ENCODE results near the gene MEI1.
"Not testable (repeated sequence)": the region's sequence is repeated elsewhere in the genome, so short reads cannot be mapped to it uniquely, and the experiment has no call there.

The MEI1 gene

GRCh38 chr22:41683052-41683451, 16.3 kb upstream of the MEI1 start:
- DNase-seq (ENCODE audit: low read depth), result no peak

- DNase-seq (ENCODE audit: low read depth), result no peak
These were observed 15.7 kb upstream of the MEI1 start for GRCh38 chr22:41683616-41684015.

- DNase-seq (ENCODE audit: low read depth), result no peak
These were observed 15.1 kb upstream of the MEI1 start for GRCh38 chr22:41684194-41684593.

GRCh38 chr22:41686890-41687289, 12.4 kb upstream of the MEI1 start:
- not testable (repeated sequence) for DNase-seq (ENCODE audit: low read depth)

DNA sequence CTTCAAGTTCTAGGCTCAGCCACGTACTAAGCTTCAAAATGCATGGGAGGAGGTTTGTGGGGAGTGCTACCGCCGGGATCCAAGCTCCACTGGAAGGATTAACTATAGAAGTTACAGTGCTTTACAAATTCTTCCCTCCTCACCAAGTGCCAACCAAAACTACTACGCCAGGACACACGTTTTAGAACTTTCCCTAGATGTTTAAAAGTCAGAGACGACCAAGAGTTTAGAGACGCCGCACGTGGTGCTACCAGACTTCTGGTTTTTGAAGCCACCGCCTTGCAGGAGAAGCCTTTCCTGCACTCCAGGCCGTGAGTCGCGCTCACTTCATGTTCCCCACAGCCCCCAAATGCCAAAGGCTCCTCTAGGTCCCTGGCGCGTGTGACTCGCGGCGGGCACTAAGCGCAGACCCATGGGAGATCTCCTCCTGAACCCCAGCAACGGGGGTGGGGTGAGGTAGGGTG, 11.4 kb upstream of the MEI1 start:
- no peak for DNase-seq (ENCODE audit: low read depth)

DNA sequence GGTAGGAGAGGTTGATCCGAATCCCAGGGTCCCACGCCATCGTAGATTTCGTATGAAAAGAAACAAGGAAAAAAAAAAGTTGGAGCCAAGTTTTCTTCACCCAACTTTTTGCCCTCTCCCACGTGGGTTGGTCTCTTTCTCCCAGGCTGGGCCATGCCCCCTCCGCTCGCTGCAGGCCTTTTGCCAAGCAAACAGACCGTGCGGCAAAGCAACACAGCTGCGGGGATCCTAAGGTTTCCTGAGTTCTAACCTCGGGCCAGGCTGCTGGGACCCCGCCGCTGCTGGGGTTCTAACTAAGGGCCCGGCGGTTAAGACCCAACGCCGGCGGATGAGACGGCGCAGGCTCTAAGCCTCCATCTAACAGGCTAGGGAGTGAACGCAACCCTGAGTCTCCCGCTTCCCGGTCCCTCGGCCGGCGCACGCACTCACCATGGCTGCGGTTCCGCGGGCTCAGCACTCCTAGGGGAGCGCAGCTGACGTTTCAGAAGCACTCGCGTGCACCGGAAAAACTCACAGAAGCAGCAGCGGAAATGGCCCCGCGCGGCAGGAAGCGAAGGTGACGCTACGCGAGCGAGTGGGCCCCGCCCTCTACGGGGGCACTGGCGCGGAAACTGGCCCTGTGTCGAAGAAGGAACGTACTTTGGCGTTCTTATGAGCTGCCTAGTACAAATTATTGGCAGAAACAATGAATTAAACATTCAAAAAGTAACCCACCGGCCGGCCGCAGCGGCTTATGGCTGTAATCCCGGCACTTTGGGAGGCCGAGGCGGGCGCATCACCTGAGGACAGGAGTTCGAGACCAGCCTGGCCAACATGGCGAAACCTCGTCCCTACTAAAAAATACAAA, 10.7 kb upstream of the MEI1 start, which contains the start of gene SNU13:
Gene SNU13, minus strand, starts transcription at position 503 of the 847 bp plus-strand sequence. Its CDS starts 71 bp downstream, at position 432.
- DNase-seq (ENCODE audit: low read depth), result peak; percentile 85

DNA sequence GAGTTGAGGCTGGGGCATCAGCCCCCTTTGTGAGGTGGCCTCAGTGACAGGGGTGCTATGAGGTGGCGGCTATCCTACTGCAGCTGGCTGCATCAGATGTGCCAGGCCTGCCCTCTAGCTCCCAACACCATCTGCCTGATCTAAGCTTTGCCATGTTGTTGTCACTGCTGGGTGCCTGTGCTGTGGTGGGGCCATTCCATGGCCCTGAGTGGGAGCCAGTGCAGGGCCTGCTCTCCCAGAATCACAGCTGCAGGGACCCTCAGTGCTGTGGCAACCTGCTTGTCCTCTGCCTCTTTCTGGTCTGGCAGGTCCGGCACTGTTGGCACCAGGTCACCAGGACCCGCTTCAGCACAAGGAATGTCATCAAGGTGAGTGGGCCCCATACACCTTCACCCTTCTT, 8.8 kb upstream of the MEI1 start:
- no peak for DNase-seq (ENCODE audit: low read depth)

- no peak for DNase-seq (ENCODE audit: low read depth)
These were observed 4.1 kb upstream of the MEI1 start for GRCh38 chr22:41695211-41695610.

GRCh38 chr22:41696703-41697102, 2.6 kb upstream of the MEI1 start:
- DNase-seq (ENCODE audit: low read depth), result no peak

GRCh38 chr22:41697126-41697775, 2.1 kb upstream of the MEI1 start:
- DNase-seq (ENCODE audit: low read depth), result peak; percentile 70

GRCh38 chr22:41700108-41700364, 733 bp downstream of the MEI1 start:
- DNase-seq (ENCODE audit: low read depth), result no peak

- DNase-seq (ENCODE audit: low read depth), result no peak
These were observed 3.5 kb downstream of the MEI1 start for GRCh38 chr22:41702763-41703162.

GRCh38 chr22:41709341-41709740, 10.0 kb downstream of the MEI1 start:
- no peak for DNase-seq (ENCODE audit: low read depth)

DNA sequence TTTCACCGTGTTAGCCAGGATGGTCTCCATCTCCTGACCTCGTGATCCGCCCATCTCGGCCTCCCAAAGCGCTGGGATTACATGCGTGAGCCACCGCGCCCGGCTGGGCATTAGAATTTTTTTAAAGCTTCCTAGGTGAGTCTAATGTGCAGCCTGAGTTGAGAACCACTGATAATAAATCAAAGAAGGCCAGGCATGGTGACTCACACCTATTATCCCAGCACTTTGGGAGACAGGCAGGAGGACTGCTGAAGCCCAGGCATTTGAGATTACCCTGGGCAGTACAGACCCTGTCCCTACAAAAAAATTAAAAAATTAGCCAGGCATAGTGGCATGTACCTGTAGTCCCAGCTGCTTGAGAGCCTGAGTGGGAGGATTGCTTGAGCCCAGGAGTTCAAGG, 13.7 kb downstream of the MEI1 start:
- no peak for DNase-seq (ENCODE audit: low read depth)

DNA sequence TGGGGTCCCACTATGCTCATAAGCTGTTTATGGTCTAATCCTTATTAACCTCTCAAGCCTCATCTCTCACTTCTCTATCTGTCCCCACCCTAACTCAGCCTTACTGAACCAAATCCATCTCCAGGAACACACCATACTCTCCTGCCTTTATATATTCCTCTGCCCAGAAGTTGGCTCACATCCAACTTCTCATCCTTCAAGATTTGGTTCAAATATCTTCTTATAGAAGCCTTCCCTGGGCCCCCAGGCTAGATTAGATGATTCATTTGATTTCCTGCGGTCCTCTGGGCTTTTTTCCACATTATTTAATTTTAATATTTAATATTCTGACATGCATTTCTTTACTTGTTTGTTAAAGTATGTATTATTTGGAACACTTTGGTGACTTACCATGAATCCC, 23.2 kb downstream of the MEI1 start:
- no peak for DNase-seq (ENCODE audit: low read depth)

- no peak for DNase-seq (ENCODE audit: low read depth)
These were observed 26.3 kb downstream of the MEI1 start for GRCh38 chr22:41725510-41726110.

DNA sequence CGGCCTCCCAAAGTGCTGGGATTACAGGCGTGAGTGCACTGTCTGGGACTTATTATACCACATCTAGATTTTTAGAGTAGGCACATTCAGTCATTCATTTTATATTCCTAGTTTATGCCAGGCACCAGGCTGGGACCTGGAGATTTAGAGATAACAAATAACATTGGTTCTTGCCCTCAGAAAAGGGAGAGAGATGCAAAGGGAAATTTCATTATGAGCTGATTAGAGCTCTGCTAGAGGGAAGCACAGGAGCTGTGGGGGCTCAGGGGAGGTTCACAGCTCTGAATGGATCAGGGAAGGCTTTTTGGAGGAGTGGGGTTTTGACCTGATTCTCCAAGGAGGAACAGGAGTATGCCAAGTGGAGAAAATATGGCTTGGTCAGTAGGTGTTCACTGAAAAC, 32.3 kb downstream of the MEI1 start:
- DNase-seq (ENCODE audit: low read depth), result no peak

DNA sequence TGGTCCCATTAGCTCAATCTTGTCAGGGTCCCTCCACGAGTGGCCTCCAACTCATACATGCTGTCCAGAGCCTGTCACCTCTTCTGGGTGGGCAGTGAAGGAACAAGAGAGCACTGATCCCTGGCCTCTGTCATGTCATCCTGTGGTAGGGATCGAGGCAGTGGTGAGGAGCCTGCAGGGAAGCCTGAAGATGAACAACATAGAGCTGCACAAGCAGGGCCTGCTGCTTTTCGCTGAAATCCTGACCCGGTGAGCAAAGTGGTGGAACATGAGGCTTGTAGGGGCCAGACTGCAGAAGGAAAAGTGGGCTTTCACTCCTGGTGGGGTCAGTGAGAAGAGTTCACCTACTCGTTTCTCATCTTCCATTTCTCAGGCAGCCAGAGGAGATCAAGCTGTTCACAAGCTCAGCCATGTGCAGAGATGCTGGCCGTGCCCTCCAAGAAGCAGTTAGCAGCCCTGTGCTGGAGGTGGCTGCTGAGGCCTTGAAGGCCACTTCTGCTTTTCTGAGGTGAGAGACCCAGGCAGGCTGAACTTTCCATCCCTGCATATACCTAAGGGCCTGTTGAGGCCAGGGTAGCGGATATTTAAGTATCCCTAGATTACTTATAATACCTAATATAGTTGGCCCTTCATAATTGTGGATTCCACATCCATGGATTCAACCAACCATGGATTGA, 32.9 kb downstream of the MEI1 start:
- DNase-seq (ENCODE audit: low read depth), result no peak

GRCh38 chr22:41733241-41733640, 33.9 kb downstream of the MEI1 start:
- not testable (repeated sequence) for DNase-seq (ENCODE audit: low read depth)

DNA sequence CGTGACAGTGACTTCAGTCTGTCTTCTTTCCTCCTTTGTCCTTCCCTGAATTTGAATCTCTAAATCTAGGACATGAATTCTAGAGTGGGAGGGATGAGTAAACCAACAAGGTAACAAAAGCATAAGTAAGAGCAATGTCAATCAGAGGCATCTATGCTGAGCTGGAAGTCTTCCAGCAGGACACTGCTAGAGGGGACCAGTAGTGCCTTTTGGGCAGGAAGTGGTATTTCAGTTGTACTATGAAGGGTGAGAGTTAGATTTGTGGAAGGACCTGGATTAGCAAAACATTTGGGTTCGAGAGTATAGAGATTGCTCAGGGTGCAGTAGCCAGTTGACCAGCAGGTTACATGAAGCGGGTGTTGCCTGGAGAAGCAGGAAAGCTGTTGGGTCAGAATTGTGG, 40.3 kb downstream of the MEI1 start:
- DNase-seq (ENCODE audit: low read depth), result no peak

- DNase-seq (ENCODE audit: low read depth), result no peak
These were observed 43.6 kb downstream of the MEI1 start for GRCh38 chr22:41742918-41743317.

GRCh38 chr22:41745968-41746367, 46.7 kb downstream of the MEI1 start:
- no peak for DNase-seq (ENCODE audit: low read depth)
